ENCODE data around the gene THAP12.

The THAP12 gene

DNA sequence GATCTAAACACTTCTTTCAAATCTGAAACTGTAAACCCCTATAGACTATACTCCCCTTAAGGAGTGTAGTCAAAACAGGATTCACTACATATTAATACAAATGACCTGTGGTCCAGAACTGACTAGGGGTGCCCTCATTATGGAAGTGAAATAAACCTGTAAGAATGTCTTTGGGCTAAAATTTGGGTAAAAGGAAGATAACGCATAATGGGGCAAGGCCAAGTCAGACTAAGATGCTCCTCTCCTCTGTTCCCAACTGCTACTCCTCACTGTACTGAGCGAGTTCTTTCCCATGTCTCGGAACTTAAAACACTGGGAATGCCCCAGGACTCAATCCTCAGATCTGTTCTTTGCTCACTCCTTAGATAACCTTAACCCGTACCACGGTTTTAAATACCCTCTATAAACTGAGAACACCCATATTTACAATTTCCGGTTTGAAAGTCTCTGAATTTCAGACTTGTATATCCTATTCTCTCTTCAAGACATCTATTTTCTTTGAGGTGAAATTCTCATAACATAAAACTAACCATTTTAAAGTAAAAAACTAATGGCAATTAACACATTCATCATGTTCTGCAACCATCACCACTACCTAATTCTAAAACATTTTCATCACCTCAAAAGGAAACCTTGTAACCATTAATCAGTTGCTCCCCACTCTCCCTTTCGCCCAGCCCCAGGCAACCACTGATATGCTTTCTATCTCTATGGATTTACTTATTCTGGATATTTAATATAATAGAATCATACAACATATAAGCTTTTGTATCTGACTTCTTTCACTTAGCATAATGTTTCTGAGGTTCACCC, 4.0 kb downstream of the THAP12 start:
- no peak for DNase-seq (ENCODE audit: low read depth)

DNA sequence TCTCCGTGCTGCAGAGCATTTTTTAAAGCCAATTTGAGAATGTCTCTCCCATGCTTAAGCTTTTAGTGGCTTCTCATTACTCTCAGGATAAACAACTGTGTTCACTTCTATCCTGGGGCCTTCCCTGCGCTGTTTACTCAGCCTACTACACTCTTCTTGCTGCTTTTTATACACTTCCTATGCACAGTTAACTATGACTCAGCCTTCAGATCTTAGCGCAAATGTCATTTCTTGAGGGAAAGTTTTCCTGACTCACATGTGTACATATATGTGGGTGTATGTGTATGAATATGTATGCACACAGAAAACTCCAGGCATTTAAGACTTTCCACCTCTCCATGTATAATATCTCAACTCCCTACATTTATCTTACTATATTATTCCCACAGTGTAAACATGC, 9.8 kb downstream of the THAP12 start:
- DNase-seq (ENCODE audit: low read depth): no peak

DNA sequence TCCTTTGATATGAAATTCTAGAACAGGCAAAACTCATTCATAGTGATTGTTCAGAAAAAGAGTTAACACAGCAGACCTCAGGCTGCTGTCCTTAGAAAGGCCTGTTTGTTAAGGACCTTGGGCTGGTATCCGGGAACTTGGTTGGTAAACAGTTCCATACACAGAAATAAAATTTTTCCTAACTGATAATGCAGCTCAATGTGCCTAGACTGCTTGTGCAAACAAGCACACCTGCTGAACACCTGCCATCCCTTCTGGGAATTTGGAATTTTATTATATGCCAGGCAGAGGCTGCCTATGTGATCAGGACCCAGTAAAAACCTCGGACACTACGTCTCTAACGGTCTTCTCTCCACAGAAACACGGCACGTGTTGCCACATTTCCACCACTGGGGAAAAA, 11.5 kb downstream of the THAP12 start:
- no peak for DNase-seq (ENCODE audit: low read depth)

DNA sequence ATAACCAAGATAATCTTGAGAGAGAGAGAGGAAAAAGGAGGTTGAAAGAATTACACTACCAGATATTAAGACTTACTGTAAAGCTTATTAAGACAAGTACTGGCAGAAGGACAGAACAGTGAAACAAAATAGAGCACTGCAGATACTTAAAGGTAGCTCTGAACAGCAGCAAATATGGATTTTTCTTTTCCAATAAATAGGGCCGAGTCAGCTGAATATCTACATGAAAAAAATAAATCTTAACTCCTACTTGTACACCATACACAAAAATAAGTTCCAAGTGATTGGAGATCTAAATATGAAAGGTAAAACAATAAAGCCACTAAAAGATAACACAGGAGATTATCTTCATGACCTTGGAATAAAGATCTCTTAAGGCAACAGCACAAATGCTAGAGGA, 12.4 kb downstream of the THAP12 start:
- DNase-seq (ENCODE audit: low read depth): no peak

DNA sequence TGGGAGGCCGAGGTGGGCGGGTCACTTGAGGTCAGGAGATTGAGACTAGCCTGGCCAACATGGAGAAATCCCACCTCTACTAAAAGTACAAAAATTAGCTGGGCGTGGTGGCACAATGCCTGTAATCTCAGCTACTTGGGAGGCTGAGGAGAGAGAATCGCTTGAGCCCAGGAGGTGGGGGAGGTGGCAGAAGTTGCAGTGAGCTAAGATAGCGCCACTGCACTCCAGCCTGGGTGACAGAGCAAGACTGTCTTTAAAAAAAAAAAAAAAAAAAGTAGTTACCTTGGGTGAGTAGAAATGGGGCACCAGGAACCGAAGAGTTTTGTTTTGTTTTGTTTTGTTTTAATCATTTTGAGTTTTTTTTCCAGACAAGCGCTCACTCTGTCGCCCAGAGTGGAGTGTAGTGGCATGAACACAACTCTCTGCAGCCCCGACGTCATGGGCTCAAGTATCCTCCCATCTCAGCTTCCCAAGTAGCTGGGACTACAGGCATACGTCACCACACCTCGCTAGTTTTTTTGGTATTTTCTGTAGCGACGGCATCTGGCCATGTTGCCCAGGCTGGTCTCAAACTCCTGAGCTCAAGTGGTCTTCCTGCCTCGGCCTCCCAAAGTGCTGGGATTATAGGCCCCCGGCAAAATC, 15.8 kb downstream of the THAP12 start:
- no peak for DNase-seq (ENCODE audit: low read depth)

DNA sequence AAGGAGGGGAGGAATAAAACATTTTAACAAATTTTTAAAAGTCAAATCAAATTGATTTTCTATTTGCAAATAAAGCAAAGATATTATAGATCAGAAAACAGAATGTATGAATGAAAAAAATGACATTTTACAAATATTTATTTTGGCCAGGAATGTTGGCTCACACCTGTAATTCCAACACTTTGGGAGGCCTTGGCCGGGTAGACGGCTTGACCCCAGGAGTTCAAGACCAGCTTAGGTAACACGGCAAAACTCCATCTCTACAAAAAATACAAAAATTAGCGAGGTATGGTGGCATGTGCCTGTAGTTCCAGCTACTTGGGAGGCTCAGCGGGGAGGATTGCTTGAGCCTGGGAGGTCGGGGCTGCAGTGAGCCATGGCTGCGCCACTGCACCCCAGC, 18.2 kb downstream of the THAP12 start:
- no peak for DNase-seq (ENCODE audit: low read depth)

- no peak for DNase-seq (ENCODE audit: low read depth)
Observed at GRCh38 chr11:76361776-76362175, 19.2 kb downstream of the THAP12 start.

GRCh38 chr11:76361374-76361773, 19.6 kb downstream of the THAP12 start:
- no peak for DNase-seq (ENCODE audit: low read depth)

DNA sequence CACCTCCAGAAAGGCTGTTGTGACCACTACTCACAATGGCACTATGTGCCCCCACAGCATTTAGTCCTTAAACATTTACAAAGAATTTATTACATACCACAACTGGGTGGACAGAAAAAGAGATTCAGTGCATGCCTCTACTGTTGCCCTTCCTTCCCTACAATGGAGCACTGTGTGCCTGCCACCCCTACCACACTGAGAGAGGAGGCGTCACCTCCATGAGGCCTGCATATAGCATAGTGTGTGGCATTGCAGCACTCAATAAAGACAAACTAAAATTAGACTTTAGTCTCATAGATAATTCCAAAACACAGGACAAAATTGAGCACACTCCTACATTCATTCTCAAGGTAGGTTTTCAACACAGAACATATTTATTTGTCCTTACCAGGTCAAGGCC, 25.8 kb downstream of the THAP12 start:
- DNase-seq (ENCODE audit: low read depth): no peak

- DNase-seq (ENCODE audit: low read depth): no peak
Observed at GRCh38 chr11:76348348-76348747, 32.6 kb downstream of the THAP12 start.

GRCh38 chr11:76347466-76347865, 33.5 kb downstream of the THAP12 start:
- DNase-seq (ENCODE audit: low read depth): no peak

GRCh38 chr11:76339221-76339620, 41.7 kb downstream of the THAP12 start:
- no peak for DNase-seq (ENCODE audit: low read depth)

- DNase-seq (ENCODE audit: low read depth): no peak
Observed at GRCh38 chr11:76337923-76338322, 43.0 kb downstream of the THAP12 start.

DNA sequence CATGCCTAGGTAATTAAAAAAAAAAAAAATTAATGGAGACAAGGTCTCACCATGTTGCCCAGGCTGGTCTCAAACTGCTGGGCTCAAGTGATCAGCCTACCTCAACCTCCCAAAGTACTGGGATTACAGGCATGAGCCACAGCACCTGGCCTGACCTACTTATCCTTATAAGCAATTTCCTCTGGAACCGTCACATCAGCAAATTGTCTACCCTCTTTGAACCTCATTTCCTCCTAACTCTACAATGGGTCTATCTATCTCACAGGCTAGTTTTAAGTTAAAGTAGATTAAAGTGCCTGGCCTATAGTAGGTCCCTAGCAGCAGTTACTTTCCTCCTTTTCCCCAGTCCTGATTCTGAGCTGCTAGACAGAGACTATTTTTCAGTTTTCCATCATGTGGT, 43.5 kb downstream of the THAP12 start:
- DNase-seq (ENCODE audit: low read depth): no peak

DNA sequence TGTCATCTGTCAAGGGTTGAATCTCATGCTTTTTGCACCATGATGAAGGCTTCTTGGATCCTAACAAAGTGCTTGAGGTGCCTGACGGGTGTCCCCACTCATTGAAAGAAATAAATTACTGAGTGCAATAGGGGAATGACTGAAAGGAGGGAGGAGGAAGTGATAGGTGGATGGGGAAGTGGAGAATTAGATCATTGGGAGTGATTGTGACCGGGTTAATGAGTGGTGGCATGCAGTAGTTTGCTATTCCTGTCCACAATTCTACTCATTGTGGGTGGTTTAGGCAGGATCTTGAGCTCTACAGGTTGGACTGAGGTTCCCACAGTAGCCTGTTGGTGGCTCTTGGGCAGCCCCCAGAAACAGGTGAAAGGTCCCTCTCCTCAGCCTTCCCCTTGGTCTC, 44.3 kb downstream of the THAP12 start:
- DNase-seq (ENCODE audit: low read depth): no peak

DNA sequence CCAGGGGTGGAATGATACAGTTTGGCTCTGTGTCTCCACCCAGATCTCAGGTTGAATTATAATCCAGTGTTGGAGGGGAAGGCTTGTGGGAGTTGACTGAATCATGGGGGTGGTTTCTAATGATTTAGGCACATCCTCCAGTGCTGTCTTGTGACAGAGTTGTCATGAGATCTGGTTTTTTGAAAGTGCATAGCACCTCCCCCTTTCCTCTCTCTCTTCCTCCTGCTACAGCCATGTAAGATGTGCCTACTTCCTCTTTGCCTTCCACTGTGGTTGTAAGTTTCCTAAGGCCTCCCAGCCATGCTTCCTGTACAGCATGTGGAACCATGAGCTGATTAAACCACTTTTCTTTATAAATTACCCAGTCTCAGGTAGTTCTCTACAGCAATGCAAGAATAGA, 45.1 kb downstream of the THAP12 start:
- no peak for DNase-seq (ENCODE audit: low read depth)

DNA sequence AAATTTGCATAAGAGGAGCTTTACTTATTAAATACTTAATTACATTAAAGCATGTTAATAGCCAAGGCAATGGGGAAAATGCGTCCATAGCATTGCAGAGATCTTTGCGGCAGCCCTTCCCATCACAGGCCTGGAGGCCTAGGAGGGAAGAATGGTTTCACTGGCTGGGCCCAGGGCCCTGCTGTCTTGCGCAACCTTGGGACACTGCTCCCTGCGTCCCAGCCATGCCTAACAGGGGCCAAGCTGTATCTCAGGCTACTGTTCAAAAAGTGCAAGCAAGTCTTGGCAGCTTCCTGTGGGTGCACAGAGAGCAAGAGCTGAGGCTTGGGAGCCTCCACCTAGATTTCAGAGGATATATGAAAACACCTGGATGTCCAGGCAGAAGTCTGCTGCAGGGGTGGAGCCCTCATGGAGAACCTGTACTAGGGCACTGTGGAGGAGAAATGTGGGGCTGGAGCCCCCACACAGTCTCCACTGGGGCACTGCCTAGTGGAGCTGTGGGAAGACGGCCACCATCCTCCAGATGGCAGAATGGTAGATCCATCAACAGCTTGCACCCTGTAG, 46.0 kb downstream of the THAP12 start:
- DNase-seq (ENCODE audit: low read depth): no peak

DNA sequence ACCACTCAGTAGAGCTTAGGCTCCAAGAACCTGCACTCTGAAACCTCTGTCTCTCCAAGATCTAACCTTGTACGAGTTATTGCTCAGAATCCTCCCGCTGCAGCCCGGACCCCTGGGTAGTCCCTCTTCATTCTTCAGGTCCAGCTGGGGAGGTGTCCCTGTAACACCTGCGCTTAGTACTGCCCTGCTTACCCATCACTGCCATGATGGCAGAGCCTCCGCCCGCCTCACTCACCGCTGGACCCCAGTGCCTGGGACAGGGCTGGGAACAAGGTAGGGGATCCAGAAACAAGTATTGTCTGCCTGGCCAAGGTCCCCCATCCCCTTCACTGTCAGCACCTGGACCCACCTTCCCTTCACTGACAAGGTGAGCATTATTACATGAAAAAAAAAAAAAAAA, 50.3 kb downstream of the THAP12 start:
- no peak for DNase-seq (ENCODE audit: low read depth)

GRCh38 chr11:76329983-76330382, 50.9 kb downstream of the THAP12 start:
- DNase-seq (ENCODE audit: low read depth): no peak

DNA sequence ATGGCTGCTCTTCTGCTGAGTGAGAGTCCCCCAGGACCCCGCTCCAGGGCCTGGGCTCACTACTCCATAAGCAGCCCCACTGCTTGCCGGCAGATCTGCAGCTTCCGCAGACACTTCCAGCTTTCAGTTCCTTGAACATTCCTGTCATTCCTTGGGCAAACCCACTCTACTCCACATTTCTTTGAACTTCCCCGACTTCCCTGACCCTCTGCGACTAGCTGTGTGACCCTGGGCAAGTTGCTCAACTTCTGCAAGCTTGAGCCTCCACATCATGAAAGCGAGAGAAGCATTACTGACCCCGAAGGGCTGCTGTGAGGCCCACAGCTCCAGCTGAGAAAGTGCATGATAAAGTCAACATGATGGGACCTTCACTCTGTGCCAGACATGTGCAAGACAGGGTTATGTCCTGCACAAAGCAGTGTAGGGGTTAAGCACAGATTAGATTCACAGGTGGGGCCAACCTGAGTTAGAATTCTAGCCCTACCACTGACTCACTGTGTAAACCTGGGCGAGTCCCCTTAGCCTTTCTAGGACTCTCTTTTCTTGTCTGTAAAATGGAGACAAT, 51.8 kb downstream of the THAP12 start:
- no peak for DNase-seq (ENCODE audit: low read depth)

DNA sequence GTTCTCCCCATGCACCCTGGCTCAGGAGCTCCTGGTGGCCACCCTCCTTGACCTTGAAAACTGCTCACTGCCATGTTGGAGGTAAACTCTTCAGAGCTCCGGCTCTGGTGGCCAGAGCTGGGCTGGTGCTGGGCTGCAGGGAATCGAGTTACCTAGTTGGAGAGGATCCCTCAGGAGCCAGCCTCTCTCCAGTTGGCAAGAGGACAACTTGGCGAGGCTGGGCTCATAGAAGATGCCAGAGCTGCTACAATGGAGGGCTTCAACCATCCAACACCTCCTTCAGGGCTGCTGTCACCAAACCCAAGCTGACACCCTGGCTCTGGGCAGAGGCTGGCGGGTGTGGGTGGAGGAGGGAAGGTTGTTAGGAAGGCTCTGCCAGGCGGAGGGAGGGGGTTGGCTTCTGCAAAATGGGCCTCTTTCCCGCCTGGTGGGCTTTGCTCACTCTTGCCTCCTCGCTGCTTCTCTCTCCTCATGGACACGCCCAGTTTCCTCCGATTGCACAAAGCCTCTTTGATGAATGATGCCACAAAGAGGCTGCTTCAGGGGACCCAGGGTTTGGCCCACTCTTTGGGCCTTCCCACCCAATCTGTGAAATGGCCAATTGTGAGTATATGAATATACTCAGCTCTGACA, 53.1 kb downstream of the THAP12 start:
- no peak for DNase-seq (ENCODE audit: low read depth)

DNA sequence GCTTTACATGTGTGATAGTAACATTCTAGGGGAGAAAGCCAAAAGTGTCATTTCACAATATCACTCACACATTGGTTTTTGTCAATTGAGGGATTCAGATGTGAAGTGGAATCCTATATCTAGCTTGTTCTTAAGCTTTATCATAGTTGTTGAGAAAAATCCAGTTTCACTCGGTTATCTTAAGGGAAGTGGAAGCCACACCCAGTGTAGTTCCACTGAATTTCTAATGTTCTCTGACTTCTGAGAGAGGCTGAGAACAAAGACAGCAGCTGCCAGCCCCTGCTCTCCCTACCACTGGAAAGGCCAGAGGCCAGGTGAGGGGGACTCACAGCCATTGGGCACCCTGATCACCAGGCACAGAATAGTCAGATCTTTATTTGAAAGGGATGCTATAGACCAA, 53.7 kb downstream of the THAP12 start:
- DNase-seq (ENCODE audit: low read depth): no peak

DNA sequence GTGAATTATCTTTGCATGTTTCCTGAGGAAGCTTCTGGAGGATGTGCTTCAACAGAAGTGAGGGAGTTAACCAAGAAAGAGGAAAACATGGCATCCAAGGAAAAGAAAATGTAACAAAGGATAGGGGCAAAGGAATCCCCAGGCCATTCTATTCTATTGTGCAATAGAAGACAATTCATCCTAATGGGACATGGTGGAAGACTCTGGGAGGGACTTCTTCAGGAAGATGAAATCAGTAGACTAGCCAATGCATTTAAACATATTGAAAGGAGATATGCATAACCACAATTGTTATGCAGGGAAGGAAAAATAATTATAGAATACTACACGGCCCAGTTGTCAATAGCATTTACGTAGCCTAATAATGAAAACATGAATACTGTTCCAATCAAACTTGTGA, 55.7 kb downstream of the THAP12 start:
- no peak for DNase-seq (ENCODE audit: low read depth)
